Fibroblast of peridontal ligament (primary cell): ENCODE data around the gene CXorf49.
"Not testable (repeated sequence)": the region's sequence is repeated elsewhere in the genome, so short reads cannot be mapped to it uniquely, and the experiment has no call there.

Experiments
- DNase-seq: peaks from one replicate; pipeline ENCODE4 v3.0.0-alpha.2; 2010; ENCODE audit errors: extremely low read depth

Gene CXorf49

GRCh38 chrX:71718185-71718584, at the start of gene CXorf49:
Gene CXorf49, minus strand, starts transcription at chrX:71718285. Its CDS starts 134 bp downstream, at chrX:71718151.
- DNase-seq: not testable (repeated sequence)

- not testable (repeated sequence) for DNase-seq
These were observed 49.0 kb upstream of the CXorf49 start for GRCh38 chrX:71767134-71767533.

DNA sequence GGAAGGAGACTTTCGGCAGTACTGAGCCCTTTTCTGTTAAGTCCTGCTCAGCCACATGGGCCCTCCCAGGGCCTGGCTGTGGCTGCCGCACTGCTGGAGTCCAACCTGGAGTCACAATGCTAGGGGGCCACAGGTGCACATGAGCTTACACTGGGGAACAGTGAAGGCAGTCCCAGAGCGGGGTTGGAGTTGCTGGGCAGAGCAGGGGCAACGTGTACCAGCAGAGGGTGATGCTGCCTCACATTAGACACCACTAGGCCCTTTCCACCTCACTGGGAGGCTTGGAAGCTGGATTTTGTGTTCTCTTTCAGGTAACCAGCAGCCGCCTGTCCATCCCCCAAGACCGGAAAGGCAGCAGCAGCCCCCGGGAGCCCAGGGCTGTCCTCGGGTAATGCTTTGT, 47.5 kb upstream of the CXorf49 start:
- not testable (repeated sequence) for DNase-seq

GRCh38 chrX:71764832-71765231, 46.7 kb upstream of the CXorf49 start:
- not testable (repeated sequence) for DNase-seq

GRCh38 chrX:71763049-71763448, 45.0 kb upstream of the CXorf49 start, which contains the start of gene CXorf49B:
Gene CXorf49B, plus strand, starts transcription at chrX:71763349. Its CDS starts 75 bp downstream, at chrX:71763424.
- not testable (repeated sequence) for DNase-seq

DNA sequence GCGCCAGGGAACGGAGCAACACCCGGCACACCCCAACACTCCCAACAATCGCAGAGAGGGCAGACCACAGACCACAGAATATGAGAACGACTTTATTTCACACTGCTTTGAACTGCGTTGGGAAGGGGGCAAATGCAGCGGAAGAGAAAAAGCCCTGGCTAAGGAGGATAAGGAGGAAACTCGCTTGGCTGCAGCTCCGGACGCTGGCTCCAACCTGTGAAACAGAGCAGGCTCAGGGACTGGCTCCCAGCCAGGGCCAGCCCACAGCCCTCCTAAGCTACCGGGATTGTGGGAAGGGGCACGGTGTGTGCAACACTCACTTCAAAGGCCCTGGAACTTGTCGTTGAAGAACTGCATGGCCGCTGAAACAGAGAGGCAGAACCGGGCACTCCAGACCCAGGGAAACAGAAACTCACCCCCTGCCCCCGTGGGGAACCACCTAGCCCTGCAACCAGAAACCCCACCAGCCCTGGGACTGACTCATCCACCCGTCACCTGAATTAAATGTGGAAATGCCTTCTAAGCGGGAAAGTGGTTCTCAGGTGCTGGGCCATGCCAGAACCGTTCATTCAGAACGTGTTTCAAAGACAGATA, 42.7 kb upstream of the CXorf49 start:
- not testable (repeated sequence) for DNase-seq

- DNase-seq: not testable (repeated sequence)
These were observed 2.3 kb upstream of the CXorf49 start for GRCh38 chrX:71720289-71720886.

DNA sequence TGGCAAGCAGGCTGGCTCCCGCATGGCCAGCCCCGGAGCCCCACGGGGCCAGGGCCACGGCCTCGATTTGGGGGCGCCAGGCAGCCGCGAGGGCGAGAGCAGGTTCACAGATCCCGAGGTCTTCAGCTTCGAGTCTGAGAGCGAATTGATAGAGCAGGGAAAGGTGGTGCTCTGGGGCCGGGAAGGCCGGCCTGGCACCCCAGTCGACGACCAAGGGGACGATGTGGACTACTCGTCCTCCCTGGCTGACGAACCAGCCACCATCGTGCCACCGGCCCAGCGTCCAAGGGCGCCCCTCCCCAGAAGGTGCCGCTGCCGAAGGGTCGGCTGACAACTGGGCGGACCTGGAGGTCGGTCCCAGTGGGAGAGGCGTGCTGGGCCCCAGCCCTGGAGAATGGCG, 1.1 kb upstream of the CXorf49 start:
- not testable (repeated sequence) for DNase-seq

GRCh38 chrX:71716323-71716722, 1.8 kb downstream of the CXorf49 start:
- DNase-seq: not testable (repeated sequence)

GRCh38 chrX:71715551-71715950, 2.5 kb downstream of the CXorf49 start:
- not testable (repeated sequence) for DNase-seq

GRCh38 chrX:71714064-71714463, 4.0 kb downstream of the CXorf49 start:
- DNase-seq: not testable (repeated sequence)

DNA sequence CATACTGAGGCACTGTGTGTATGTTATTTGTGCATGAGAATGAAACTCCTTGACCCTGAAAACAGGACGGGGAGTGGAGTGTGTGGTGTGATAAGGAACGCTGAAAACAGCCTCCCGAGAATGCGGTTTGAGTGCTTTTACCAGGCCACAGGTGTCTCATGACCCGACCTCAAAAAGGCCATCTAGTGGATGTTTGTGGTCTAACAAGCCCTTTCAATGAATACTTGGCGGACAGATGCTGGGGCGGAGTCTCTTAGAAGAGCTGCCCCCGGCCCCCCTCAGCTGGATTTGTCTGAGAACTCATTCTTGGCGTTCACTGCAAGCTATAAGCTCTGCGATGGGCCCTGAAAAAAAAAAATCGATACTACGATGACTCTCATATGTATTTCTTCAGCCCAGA, 15.2 kb downstream of the CXorf49 start:
- DNase-seq: not testable (repeated sequence)

GRCh38 chrX:71699023-71699344, 19.1 kb downstream of the CXorf49 start:
- not testable (repeated sequence) for DNase-seq

GRCh38 chrX:71698299-71699022, 19.6 kb downstream of the CXorf49 start:
- not testable (repeated sequence) for DNase-seq

- not testable (repeated sequence) for DNase-seq
These were observed 20.4 kb downstream of the CXorf49 start for GRCh38 chrX:71697466-71698298.

DNA sequence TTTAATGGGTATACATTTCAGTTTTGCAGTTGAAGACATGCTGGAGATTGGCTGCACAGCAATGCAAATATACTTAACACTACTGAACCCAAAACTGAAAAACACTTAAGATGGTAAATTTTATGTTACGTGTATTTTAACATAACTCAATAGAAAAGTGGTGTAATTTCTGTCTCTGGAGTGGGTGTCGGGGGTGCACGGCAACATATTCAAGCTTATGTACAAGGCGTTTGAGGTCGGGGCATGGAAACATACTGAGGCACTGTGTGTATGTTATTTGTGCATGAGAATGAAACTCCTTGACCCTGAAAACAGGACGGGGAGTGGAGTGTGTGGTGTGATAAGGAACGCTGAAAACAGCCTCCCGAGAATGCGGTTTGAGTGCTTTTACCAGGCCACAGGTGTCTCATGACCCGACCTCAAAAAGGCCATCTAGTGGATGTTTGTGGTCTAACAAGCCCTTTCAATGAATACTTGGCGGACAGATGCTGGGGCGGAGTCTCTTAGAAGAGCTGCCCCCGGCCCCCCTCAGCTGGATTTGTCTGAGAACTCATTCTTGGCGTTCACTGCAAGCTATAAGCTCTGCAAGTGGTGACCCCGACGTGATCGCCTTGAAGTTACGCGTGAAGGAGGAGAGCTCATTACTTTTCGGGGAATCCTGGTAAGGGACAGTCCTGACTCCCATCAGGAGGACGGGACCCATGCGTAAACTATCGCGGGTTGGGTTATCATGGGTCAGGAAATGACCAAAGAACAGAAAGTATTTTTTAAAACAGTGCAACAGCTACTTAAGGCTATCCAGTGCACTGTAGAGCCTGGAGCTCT, 21.2 kb downstream of the CXorf49 start:
- not testable (repeated sequence) for DNase-seq

DNA sequence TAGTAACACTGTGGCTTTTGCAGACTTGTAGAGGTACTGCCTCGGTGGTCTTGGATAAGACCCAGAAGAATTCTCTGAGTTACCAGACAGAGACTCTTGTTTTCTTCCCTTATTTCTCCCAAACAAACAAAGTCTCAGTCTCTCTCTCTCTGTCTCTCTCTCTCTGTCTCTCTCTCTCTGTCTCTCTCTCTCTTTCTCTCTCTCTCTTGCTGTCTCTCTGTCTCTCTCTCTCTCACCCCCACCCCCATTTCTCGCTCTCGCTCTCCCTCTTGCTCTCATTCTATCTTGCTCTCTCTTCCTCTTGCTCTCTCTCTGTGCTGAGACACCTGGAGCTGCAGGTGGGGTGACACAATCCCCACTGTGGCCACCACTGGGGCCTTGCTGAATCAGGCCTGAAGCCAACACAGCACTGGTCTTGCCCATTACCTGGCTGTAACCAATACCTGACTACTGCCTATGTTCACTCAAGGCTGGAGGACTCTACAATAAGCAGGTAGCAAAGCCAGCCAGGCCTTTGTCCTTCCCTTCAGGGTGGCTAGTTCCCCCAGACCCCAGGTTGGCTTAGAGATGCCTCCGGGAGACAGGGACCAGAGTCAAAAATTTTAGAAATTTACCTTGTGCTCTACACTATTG, 38.4 kb downstream of the CXorf49 start:
- no peak for DNase-seq

- DNase-seq: not testable (repeated sequence)
These were observed 40.9 kb downstream of the CXorf49 start for GRCh38 chrX:71677195-71677594.

DNA sequence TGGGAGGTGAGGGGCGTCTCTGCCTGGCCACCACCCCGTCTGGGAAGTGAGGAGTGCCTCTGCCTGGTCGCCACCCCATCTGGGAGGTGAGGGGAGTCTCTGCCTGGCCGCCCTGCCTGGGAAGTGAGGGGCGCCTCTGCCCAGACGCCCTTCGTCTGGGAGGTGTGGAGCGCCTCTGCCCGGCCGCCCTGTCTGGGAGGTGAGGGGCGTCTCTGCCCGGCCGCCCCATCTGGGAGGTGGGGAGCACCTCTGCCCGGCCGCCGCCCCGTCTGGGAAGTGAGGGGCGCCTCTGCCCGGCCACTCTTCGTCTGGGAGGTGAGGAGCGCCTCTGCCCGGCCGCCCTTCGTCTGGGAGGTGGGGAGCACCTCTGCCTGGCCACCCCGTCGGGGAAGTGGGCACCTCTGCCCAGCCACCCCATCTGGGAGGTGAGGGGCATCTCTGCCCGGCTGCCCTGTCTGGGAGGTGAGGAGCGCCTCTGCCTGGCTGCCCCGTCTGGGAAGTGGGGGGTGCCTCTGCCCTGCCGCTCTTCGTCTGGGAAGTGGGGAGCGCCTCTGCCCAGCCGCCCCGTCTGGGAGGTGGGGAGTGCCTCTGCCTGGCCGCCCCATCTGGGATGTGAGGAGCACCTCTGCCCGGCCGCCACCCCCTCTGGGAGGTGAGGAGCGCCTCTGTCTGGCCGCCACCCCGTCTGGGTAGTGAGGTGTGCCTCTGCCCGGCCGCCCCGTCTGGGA, 41.9 kb downstream of the CXorf49 start:
- not testable (repeated sequence) for DNase-seq

GRCh38 chrX:71675636-71676035, 42.4 kb downstream of the CXorf49 start:
- not testable (repeated sequence) for DNase-seq
